GM21737 (cell line): ENCODE data around the gene USP6NL.

Source experiments
- ATAC-seq: cut with Tn5 transposase; IDR thresholded peaks from one replicate; pipeline ENCODE4 v1.9.1; 2021; ENCODE audit warnings: mild to moderate bottlenecking, moderate library complexity; ENCODE audit not compliant: unreplicated experiment

The USP6NL gene

GRCh38 chr10:11617233-11617632, 5.8 kb upstream of the USP6NL start:
- no peak for ATAC-seq

- ATAC-seq: no peak
These were observed 4.6 kb upstream of the USP6NL start for GRCh38 chr10:11616021-11616420.

- ATAC-seq: no peak
These were observed 3.9 kb upstream of the USP6NL start for GRCh38 chr10:11615396-11615795.

- no peak for ATAC-seq
These were observed 861 bp upstream of the USP6NL start for GRCh38 chr10:11612021-11613001.

GRCh38 chr10:11610826-11611247, 613 bp downstream of the USP6NL start:
- ATAC-seq: peak; percentile 15

- ATAC-seq: no peak
These were observed 1.2 kb downstream of the USP6NL start for GRCh38 chr10:11610166-11610825.

- no peak for ATAC-seq
These were observed 1.9 kb downstream of the USP6NL start for GRCh38 chr10:11609492-11610093.

- no peak for ATAC-seq
These were observed 2.4 kb downstream of the USP6NL start for GRCh38 chr10:11609052-11609451.

GRCh38 chr10:11608159-11609013, 3.1 kb downstream of the USP6NL start:
- ATAC-seq: no peak

- no peak for ATAC-seq
These were observed 5.5 kb downstream of the USP6NL start for GRCh38 chr10:11605807-11606408.

- ATAC-seq: no peak
These were observed 6.4 kb downstream of the USP6NL start for GRCh38 chr10:11604865-11605650.

GRCh38 chr10:11603741-11604140, 7.7 kb downstream of the USP6NL start:
- no peak for ATAC-seq

GRCh38 chr10:11602919-11603523, 8.4 kb downstream of the USP6NL start:
- no peak for ATAC-seq

GRCh38 chr10:11602358-11602757, 9.1 kb downstream of the USP6NL start:
- ATAC-seq: no peak

GRCh38 chr10:11601670-11602069, 9.8 kb downstream of the USP6NL start:
- ATAC-seq: no peak

GRCh38 chr10:11600280-11600679, 11.2 kb downstream of the USP6NL start:
- no peak for ATAC-seq

GRCh38 chr10:11598712-11599397, 12.6 kb downstream of the USP6NL start:
- ATAC-seq: no peak

- ATAC-seq: no peak
These were observed 14.0 kb downstream of the USP6NL start for GRCh38 chr10:11597470-11597869.

- ATAC-seq: no peak
These were observed 16.1 kb downstream of the USP6NL start for GRCh38 chr10:11595395-11595692.
